K562 (cell line): ENCODE measurements around the gene TTLL11. TPM values are rescaled to one million over a fixed set of nuclear protein-coding genes. Genes with fewer than 3 reads are reported as not detected.
A peak's percentile ranks its signal among the peaks of the same experiment; 100 is the strongest.

Source experiments
- ATF7 ChIP-seq: fragments of 450-650 bp; IDR thresholded peaks from 2 replicates; pipeline ENCODE4 v1.7.1; 2014; ENCODE audit warnings: mild to moderate bottlenecking, moderate library complexity
- CEBPZ ChIP-seq: fragments of 150-350 bp; IDR thresholded peaks from 2 replicates; pipeline ENCODE4 v1.6.1; 2014; ENCODE audit warnings: low read depth, mild to moderate bottlenecking, low read length, borderline replicate concordance
- CTBP1 ChIP-seq: fragments of 450-650 bp; IDR thresholded peaks from 2 replicates; pipeline ENCODE4 v1.6.1; 2016; ENCODE audit warnings: borderline replicate concordance
- GABPB1 ChIP-seq: sonication (generic); formaldehyde crosslinking; IDR thresholded peaks from 2 replicates; pipeline ENCODE4 v1.8.0; 2022; ENCODE audit warnings: mild to moderate bottlenecking, missing genetic modification reagents
- LARP7 ChIP-seq: fragments of 450-650 bp; IDR thresholded peaks from 2 replicates; pipeline ENCODE4 v1.6.1; 2016
- MAX ChIP-seq: sonication (generic); formaldehyde crosslinking; IDR thresholded peaks from 2 replicates; pipeline ENCODE4 v1.9.0; 2022; ENCODE audit warnings: mild to moderate bottlenecking, missing genetic modification reagents
- NCOA2 ChIP-seq, 2 experiments: fragments of 450-650 bp; IDR thresholded peaks; 2 replicates each; pipeline ENCODE4 v1.6.1; 2018; ENCODE audit warnings: mild to moderate bottlenecking in 2 of 2, moderate library complexity in 1 of 2; ENCODE audit not compliant: partially characterized antibody in 2 of 2
- PHF20 ChIP-seq: fragments of 450-650 bp; IDR thresholded peaks from 2 replicates; pipeline ENCODE4 v1.6.1; 2018; ENCODE audit not compliant: partially characterized antibody
- SIX5 ChIP-seq, 2 experiments: IDR thresholded peaks; 2 replicates each; pipeline ENCODE4 v1.6.1; 2011; ENCODE audit warnings: low read length in 2 of 2, borderline replicate concordance in 1 of 2, low read depth in 1 of 2, mild to moderate bottlenecking in 1 of 2, moderate library complexity in 1 of 2; ENCODE audit not compliant: insufficient read depth in 1 of 2
- SPI1 ChIP-seq: IDR thresholded peaks from 2 replicates; pipeline ENCODE4 v1.6.1; 2011; ENCODE audit warnings: low read depth, low read length, control low read depth, borderline replicate concordance
- STAT6 ChIP-seq: sonication (generic); formaldehyde crosslinking; IDR thresholded peaks from 2 replicates; pipeline ENCODE4 v1.8.1; 2023; ENCODE audit warnings: mild to moderate bottlenecking, missing genetic modification reagents
- ZNF124 ChIP-seq: sonication (generic); formaldehyde crosslinking; IDR thresholded peaks from 2 replicates; pipeline ENCODE4 v1.8.1; 2022; ENCODE audit warnings: missing genetic modification reagents
- ZNF146 ChIP-seq: IDR thresholded peaks from one replicate; pipeline ENCODE4 v1.6.1; 2018; ENCODE audit warnings: missing compliant biosample characterization; ENCODE audit not compliant: unreplicated experiment
- ZNF175 ChIP-seq: fragments of 200-800 bp; sonication (Bioruptor generic); IDR thresholded peaks from 2 replicates; pipeline ENCODE4 v1.6.1; 2016; ENCODE audit warnings: low read depth, mild to moderate bottlenecking, missing genetic modification characterization, missing compliant biosample characterization
- ZNF24 ChIP-seq: fragments of 450-650 bp; IDR thresholded peaks from 2 replicates; pipeline ENCODE4 v1.6.1; 2016
- ZNF408 ChIP-seq: fragments of 250-450 bp; sonication (Bioruptor Pico); IDR thresholded peaks from 2 replicates; pipeline ENCODE4 v1.4.0; 2020; ENCODE audit warnings: low read depth, mild to moderate bottlenecking, moderate library complexity
- ZSCAN32 ChIP-seq: fragments of 450-650 bp; formaldehyde crosslinking; IDR thresholded peaks from 2 replicates; pipeline ENCODE4 v1.4.0; 2020; ENCODE audit warnings: mild to moderate bottlenecking, moderate library complexity
- polyA plus RNA-seq, 8 experiments: library from polyadenylated mRNA; depleted of rRNA in 4 of 8; stranded (reverse) in 5 of 8; unstranded in 3 of 8; fragments of >200 nt; fragmentation: Nextera tagmentation in 2 of 8; fragmentation: Illumina TruSeq in 1 of 8; extraction: Ambion mirVana in 2 of 8; extraction: Trizol in 1 of 8; gene quantifications; 2 replicates each; pipeline versions ENCODE4 v1.2.1 to v1.2.3, GENCODE V29; 2011 to 2014; ENCODE audit warnings: inconsistent platforms in 1 of 8, missing spikeins in 1 of 8
- total RNA-seq, 7 experiments: library from RNA; depleted of rRNA in 6 of 7; stranded (reverse); fragments of >200 nt in 6 of 7; fragmentation: Illumina TruSeq in 2 of 7; extraction: Trizol in 2 of 7; gene quantifications; 2 replicates each; pipeline versions ENCODE4 v1.2.1 to v1.2.3, GENCODE V29; 2011 to 2021; ENCODE audit warnings: low replicate concordance in 1 of 7
- TF ChIP-seq, protein P1 (sequence below), 2 experiments: fragments of 200-800 bp in 1 of 2; sonication (Bioruptor generic) in 1 of 2; sonication (generic) in 1 of 2; formaldehyde crosslinking in 1 of 2; IDR thresholded peaks in 1 of 2; conservative IDR thresholded peaks in 1 of 2; 2 replicates each; pipeline versions ENCODE4 v1.5.0 to v1.6.1; 2016 to 2020; ENCODE audit warnings: missing compliant biosample characterization in 1 of 2, missing genetic modification characterization in 1 of 2, missing genetic modification reagents in 1 of 2
- TF ChIP-seq, protein P2 (sequence below): IDR thresholded peaks from 2 replicates; pipeline ENCODE4 v1.6.1; 2016; ENCODE audit warnings: missing genetic modification characterization, missing compliant biosample characterization

The TTLL11 gene
- total and polyA plus RNA-seq, 9 of the 15 experiments (the other 6 are each of a cell fraction or from before 2014, with no cell fraction given), result 0.83 to 4.4 (median 2.7) TPM

- TF ChIP-seq LARP7 (no peak), ZNF146 (CRISPR knock-in tag) (no peak), ZNF24 (peak; percentile 97), ZNF175 (CRISPR knock-in tag) (peak; percentile 60; the same call in 1 of the 2 replicates), CTBP1 (0 out of 2 replicates have a peak, but pooled peaks have one; percentile 13), MAX (CRISPR knock-in tag) (no peak), GABPB1 (CRISPR knock-in tag) (no peak), ZNF408 (CRISPR knock-in tag) (no peak), SPI1 (no peak), CEBPZ (no peak), ZNF124 (CRISPR knock-in tag) (no peak), PHF20 (no peak), SIX5 (IDR thresholded peaks at IDR 0.05; ENCODE audit: borderline replicate concordance in 1 of 2, insufficient read depth in 1 of 2, low read depth in 1 of 2, low read length in 2 of 2) (no peak), STAT6 (no peak), ZSCAN32 (no peak), ATF7 (peak; percentile 51), NCOA2 (IDR thresholded peaks at IDR 0.05; ENCODE audit: partially characterized antibody in 2 of 2) (no peak)
- TF ChIP-seq, protein P1, sequence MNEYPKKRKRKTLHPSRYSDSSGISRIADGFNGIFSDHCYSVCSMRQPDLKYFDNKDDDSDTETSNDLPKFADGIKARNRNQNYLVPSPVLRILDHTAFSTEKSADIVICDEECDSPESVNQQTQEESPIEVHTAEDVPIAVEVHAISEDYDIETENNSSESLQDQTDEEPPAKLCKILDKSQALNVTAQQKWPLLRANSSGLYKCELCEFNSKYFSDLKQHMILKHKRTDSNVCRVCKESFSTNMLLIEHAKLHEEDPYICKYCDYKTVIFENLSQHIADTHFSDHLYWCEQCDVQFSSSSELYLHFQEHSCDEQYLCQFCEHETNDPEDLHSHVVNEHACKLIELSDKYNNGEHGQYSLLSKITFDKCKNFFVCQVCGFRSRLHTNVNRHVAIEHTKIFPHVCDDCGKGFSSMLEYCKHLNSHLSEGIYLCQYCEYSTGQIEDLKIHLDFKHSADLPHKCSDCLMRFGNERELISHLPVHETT (CRISPR knock-in tag; conservative IDR thresholded peaks at IDR 0.05 in 1 of 2, IDR thresholded peaks at IDR 0.05 in 1 of 2), result no peak
- TF ChIP-seq, protein P2, sequence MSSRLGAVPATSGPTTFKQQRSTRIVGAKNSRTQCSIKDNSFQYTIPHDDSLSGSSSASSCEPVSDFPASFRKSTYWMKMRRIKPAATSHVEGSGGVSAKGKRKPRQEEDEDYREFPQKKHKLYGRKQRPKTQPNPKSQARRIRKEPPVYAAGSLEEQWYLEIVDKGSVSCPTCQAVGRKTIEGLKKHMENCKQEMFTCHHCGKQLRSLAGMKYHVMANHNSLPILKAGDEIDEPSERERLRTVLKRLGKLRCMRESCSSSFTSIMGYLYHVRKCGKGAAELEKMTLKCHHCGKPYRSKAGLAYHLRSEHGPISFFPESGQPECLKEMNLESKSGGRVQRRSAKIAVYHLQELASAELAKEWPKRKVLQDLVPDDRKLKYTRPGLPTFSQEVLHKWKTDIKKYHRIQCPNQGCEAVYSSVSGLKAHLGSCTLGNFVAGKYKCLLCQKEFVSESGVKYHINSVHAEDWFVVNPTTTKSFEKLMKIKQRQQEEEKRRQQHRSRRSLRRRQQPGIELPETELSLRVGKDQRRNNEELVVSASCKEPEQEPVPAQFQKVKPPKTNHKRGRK, result no peak
Observed at GRCh38 chr9:122097679-122098315, 4.7 kb upstream of the TTLL11 start (continued).
